Progenitor cell of endocrine pancreas (in vitro differentiated cells): ENCODE data around the gene RAC2. TPM values are rescaled to one million over a fixed set of nuclear protein-coding genes. Genes with fewer than 3 reads are reported as not detected.

ENCODE experiments used
- DNase-seq: peaks from one replicate; pipeline ENCODE4 v3.0.0; 2021; ENCODE audit warnings: low spot score; ENCODE audit not compliant: unreplicated experiment
- H3K27ac Mint-ChIP-seq: 2 replicates; pipeline ENCODE4 v1.8.0; 2021; ENCODE audit warnings: mild to moderate bottlenecking, moderate library complexity, mixed read lengths
- H3K27me3 Mint-ChIP-seq: 2 replicates; pipeline ENCODE4 v1.8.0; 2021; ENCODE audit warnings: mixed read lengths
- H3K36me3 Mint-ChIP-seq: 2 replicates; pipeline ENCODE4 v1.8.0; 2022; ENCODE audit warnings: mixed read lengths; ENCODE audit not compliant: insufficient read depth
- H3K4me1 Mint-ChIP-seq: 2 replicates; pipeline ENCODE4 v1.8.0; 2021; ENCODE audit warnings: low read depth, mixed read lengths
- H3K4me3 Mint-ChIP-seq: 2 replicates; pipeline ENCODE4 v1.8.0; 2021; ENCODE audit warnings: low read depth, mild to moderate bottlenecking, moderate library complexity, mixed read lengths
- H3K9me3 Mint-ChIP-seq: 2 replicates; pipeline ENCODE4 v1.8.0; 2021; ENCODE audit warnings: low read depth, mixed read lengths
- total RNA-seq: library from RNA; stranded (reverse); gene quantifications from 2 replicates; pipeline ENCODE4 v1.2.1, GENCODE V29; 2021
- TF ChIP-seq, protein P1 (sequence below): fragments of 200-600 bp; sonication (generic); IDR thresholded peaks from one replicate; pipeline ENCODE4 v1.5.0; 2021; ENCODE audit warnings: antibody characterized with exemption, mild to moderate bottlenecking; ENCODE audit not compliant: unreplicated experiment

RAC2 gene
- total RNA-seq, 1 donor from 2014 or later = 1.7 TPM

- Mint-ChIP-seq H3K4me1 (peaks cover 30% of the 10 kb centered on the region), H3K27me3 (no peaks in the 10 kb centered on the region), H3K36me3 (peaks cover 12% of the 10 kb centered on the region), H3K27ac (no peak overlapping the region), H3K9me3 (peaks cover 18% of the 10 kb centered on the region), H3K4me3 (no peak overlapping the region)
- no peak for DNase-seq
- TF ChIP-seq, protein P1, sequence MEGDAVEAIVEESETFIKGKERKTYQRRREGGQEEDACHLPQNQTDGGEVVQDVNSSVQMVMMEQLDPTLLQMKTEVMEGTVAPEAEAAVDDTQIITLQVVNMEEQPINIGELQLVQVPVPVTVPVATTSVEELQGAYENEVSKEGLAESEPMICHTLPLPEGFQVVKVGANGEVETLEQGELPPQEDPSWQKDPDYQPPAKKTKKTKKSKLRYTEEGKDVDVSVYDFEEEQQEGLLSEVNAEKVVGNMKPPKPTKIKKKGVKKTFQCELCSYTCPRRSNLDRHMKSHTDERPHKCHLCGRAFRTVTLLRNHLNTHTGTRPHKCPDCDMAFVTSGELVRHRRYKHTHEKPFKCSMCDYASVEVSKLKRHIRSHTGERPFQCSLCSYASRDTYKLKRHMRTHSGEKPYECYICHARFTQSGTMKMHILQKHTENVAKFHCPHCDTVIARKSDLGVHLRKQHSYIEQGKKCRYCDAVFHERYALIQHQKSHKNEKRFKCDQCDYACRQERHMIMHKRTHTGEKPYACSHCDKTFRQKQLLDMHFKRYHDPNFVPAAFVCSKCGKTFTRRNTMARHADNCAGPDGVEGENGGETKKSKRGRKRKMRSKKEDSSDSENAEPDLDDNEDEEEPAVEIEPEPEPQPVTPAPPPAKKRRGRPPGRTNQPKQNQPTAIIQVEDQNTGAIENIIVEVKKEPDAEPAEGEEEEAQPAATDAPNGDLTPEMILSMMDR = no peak
Measured at GRCh38 chr22:37192741-37193140, 51.3 kb downstream of the RAC2 start.

DNA sequence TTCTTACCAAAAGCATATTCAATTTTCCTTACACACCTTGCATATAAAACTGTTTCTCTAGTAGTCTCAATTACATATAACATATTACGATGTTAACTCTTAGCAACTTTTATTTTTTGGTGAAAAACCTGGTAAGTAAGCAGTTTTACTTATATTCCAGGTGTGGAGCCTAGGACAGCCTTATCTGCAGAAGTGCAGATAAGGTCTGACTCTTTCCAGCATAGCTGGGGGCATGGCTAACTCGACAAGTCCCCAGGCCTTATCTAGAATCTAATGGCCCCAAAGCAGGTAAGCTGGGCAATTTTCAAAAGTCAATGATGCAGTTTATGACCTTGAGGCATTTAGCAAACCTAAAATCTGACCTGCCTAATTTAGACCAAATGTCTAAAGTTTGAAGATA lies 51.9 kb downstream of the RAC2 start:
- Mint-ChIP-seq H3K4me1 (peaks cover 33% of the 10 kb centered on the region), H3K27me3 (no peaks in the 10 kb centered on the region)

GRCh38 chr22:37190262-37190780 lies 53.7 kb downstream of the RAC2 start:
- peaks cover 40% of the 10 kb centered on the region for H3K4me1 Mint-ChIP-seq
- peaks cover 12% of the 10 kb centered on the region for H3K36me3 Mint-ChIP-seq
- peaks cover 2% of the 10 kb centered on the region for H3K27me3 Mint-ChIP-seq
- H3K9me3 Mint-ChIP-seq = peaks cover 18% of the 10 kb centered on the region
- no peak for DNase-seq
- TF ChIP-seq, protein P1 = no peak
- H3K4me3 Mint-ChIP-seq = no peak overlapping the region
- H3K27ac Mint-ChIP-seq = no peak overlapping the region

More for the DNA sequence above, 51.9 kb downstream of the RAC2 start:
- Mint-ChIP-seq H3K36me3 (peaks cover 12% of the 10 kb centered on the region), H3K9me3 (peaks cover 18% of the 10 kb centered on the region), H3K4me3 (no peak overlapping the region), H3K27ac (no peak overlapping the region)
- TF ChIP-seq, protein P1 = no peak
- no peak for DNase-seq

- no peak for DNase-seq
- TF ChIP-seq, protein P1 = no peak
- Mint-ChIP-seq H3K9me3 (peaks cover 14% of the 10 kb centered on the region), H3K27ac (peak overlapping the region; percentile 76), H3K4me1 (peaks cover 35% of the 10 kb centered on the region), H3K27me3 (peaks cover 2% of the 10 kb centered on the region), H3K4me3 (peak overlapping the region; percentile 29), H3K36me3 (peaks cover 6% of the 10 kb centered on the region)
Measured at GRCh38 chr22:37188901-37189466, 55.1 kb downstream of the RAC2 start.

DNA sequence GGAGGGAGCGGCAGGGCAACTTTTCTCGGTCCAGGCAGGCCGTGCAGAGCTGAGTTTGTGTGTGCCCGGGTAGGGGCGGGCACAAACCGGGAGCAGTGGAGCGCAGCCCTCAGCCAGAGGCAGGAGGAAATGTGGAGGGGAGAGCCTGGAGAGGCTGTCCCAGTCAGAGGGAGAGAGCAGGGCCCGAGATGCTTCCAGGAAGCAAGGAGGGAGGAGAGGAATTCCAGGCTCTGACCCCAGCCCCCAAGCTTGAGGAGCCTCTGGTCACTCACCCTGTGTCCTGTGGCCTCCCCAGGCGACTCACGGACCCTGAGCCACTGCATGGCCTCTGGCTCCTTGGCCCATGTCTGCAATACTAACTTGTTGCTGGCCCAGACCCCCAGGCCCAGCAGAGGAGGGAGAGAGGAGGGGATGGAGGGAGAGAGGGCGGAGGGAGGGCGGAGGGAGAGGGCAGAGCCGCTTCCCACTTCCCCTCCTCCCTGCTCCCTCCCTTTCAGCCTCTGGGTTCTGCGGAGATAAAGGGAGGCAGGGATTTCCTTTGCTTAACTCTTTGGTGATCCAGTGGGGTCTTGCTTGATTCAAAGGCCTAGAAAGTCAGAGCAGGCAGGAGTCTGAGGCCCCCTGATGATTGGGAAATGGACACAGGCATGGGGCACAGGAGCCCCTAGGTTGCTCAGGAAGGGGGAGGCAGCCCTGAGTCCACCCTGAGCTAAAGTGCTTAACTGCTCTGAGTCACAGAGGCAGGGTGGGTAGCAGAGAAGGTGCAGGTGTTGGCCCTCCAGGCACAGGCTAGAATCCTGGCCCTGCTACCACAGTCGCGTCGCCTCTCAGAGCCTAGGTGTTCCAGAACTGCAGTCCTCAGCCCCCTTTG lies 55.9 kb downstream of the RAC2 start, which contains the start of gene C1QTNF6:
C1QTNF6 (minus strand) TSS at position 357 of the 871 bp plus-strand sequence; CDS start at position 323, 34 bp downstream.
- Mint-ChIP-seq H3K4me1 (peaks cover 35% of the 10 kb centered on the region), H3K4me3 (peak within 1 kb of the TSS; percentile 65), H3K36me3 (peaks cover 6% of the 10 kb centered on the region), H3K27ac (peak within 1 kb of the TSS; percentile 76), H3K9me3 (peaks cover 11% of the 10 kb centered on the region), H3K27me3 (peaks cover 2% of the 10 kb centered on the region)
- TF ChIP-seq, protein P1 = no peak
- DNase-seq = no peak
